NAMALWA (cell line): ENCODE data around the gene OLFM1.
"Not testable (repeated sequence)": the region's sequence is repeated elsewhere in the genome, so short reads cannot be mapped to it uniquely, and the experiment has no call there.

Source experiments
- DNase-seq: peaks from one replicate; pipeline ENCODE4 v3.0.0-alpha.2; 2015; ENCODE audit warnings: low spot score

OLFM1 gene

DNA sequence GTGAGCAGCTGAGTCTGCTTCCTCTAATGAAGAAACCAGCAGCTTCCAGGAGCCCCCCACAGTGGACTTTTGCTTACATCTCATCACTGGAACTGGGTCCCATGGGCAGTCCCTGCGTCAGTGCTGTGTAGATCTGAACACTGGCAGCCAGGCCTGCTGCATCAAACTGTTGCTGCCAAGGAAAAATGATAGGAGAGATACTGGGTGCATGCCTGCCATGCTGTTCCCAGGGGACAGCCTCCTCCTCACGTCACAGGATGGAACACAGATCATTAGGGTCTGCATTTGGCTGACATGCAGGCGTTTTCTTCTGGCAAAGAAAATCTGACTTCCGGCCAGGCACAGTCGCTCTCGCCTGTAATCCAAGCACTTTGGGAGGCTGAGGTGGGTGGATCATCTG is 67.9 kb downstream of the OLFM1 start:
- no peak for DNase-seq

- DNase-seq = peak; percentile 5
Observed at GRCh38 chr9:135156525-135157510, 69.3 kb downstream of the OLFM1 start.

- DNase-seq = no peak
Observed at GRCh38 chr9:135157856-135158563, 70.5 kb downstream of the OLFM1 start.

- DNase-seq = no peak
Observed at GRCh38 chr9:135158564-135158937, 71.1 kb downstream of the OLFM1 start.

DNA sequence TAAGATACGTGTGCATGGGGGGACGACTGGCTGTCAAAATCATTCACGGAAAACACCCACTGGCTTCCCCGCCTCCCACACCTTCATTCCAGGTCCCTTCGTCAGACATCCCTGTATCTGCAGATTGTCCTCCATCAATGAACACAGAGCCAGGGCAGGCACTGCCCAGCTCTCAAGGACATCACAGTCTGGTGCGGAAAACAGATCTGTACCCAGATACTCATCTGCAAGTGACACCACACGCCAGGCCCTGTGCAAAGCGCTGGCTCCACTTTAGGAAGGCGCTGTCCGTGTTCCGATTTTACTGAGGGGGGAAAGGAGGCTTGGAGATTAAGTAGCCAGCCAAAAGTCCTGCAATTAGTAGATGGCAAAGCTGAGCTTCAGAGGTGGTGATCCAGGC is 72.3 kb downstream of the OLFM1 start:
- DNase-seq = no peak

DNA sequence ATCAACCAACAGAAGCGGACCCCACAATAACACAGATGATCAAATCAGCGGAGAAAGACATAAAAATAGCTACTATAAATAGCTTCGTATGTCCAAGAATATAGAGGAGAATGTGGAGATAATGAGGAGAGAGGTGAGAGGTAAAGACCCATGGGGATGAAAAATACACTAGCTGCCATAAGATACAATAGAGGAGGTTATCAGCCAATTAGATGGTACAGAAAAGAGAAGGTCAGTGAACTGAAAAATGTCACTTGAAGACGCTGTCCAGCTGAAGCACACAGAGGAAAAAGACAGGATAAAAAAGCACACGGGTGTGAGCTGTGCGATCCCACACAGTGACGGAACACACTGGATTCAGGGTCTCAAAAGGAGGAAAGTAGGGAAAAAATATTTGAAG is 73.4 kb downstream of the OLFM1 start:
- no peak for DNase-seq

DNA sequence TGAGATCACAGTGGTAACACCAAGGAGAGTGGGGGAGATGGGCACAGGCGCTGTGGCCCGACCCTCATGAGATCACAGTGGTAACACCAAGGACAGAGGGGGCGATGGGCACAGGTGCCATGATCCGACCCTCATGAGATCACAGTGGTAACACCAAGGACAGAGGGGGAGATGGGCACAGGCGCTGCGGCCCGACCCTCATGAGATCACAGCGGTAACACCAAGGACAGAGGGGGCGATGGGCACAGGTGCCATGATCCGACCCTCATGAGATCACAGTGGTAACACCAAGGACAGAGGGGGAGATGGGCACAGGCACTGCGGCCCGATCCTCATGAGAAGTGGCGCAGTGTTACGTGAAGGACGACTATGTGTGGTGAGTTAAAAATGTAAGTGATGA is 75.1 kb downstream of the OLFM1 start:
- not testable (repeated sequence) for DNase-seq

- DNase-seq = no peak
Observed at GRCh38 chr9:135163023-135163780, 75.7 kb downstream of the OLFM1 start.

GRCh38 chr9:135164036-135164435 is 76.6 kb downstream of the OLFM1 start:
- DNase-seq = no peak

GRCh38 chr9:135165003-135165711 is 77.7 kb downstream of the OLFM1 start:
- no peak for DNase-seq

DNA sequence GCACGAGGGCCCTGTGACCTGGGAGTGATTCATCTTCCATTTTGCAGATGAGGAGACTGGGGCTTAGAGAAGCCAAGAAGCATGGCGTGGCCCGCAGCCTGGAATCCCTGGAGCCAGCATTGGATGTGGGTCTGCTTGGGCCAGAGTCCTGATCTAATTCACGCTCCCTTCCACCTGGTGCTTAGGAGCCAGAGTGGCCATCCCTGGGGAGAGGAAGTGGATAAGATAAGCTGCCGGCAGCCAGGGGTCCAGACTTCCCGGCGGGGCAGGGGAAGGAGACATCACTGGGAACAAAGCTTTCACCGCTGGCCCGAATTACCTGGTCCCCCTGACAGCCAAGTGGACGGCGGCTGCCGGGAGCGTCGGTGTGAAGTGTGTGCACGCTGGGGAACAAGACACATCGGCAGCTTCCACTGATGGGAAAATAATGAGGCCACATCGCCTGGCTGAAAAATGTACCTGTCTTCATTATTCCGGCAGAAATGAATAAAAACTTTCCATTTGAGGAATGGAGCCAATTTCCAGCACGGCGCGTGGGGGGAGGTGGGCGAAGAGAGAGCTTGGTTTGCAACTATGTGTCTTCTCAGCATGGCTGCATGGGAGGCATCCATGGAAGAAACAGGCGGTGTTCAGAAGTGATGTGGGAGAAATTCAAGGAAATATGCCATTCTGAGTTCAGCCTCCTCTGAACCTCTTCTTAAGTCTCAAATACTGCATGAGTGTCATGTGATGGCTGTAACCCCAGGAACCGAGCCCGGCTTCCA is 78.5 kb downstream of the OLFM1 start:
- no peak for DNase-seq

DNA sequence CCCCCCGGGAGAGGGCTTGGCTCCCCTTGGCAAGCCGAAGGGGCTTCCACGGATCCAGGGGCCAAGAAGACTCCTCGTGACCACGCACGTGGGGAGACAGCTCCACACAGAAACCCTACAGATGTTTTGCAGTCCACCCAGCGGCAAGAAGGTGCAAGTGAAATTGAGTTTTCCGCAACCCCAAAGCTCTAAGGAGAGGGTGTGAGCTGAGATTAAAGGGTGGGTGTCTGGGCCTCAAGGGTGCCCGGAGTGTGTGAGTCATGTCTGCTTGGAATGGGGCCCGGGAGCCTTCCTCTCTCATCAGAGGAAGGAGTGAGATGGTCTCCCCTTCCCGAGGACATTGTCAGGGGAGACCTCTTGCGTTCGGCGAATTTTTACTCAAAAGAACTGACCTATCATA is 79.1 kb downstream of the OLFM1 start:
- DNase-seq = no peak

DNA sequence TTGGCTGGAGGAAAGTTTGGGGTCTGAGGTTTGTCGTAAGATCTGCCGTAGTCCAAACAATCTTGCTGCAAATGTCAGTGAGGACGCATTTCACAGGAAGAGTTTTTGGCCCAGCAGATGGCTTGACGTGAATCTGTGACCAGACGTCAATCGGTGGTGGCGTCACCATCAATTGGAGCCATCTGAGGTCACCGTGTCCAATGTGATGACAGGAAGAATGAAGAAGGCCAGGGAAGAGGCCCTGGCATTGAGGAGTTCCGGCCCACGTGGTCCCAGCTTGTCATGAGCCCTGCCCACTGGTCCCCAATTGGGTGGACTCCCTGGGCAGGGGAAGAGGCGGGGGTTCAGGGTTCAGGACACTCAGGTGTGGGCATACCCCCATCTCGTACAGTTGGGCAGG is 79.9 kb downstream of the OLFM1 start:
- no peak for DNase-seq

DNA sequence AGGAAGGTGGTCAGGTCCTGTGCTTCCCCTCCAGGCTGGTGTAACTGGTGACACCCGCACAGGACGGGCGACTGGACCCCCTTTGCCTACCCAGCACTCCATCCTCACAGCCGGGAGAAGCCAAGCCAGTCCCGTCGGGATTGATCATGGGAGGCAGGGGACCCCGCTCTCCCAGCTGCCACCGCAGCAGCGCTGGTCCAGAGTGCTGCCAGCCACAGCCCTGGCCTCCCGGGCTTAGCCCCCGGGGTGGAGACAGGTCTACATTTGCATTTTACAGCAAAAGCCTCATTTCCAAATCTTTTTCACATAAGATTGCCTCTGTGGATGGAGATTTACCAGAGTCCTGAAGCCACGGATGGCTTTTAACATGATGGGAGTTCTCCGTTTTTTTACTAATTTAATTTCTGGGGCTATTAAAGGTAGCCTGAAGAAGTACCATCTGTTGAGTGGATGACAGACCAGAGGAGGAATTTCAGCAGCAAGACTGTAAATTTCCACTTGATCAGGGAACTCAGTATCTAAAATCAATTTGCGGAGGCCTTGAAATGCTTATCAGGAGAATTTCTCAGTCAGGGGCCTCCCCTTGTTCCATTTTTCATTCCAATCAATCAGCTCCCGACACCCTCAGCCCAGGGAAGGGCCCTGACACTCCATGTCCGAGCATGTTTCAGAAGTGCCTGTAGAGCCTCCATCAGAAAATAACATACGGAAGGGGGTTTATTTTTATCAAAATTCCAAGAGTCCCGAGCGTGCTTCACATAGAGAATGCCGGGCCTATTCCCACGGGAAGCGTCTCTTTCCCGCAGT is 80.6 kb downstream of the OLFM1 start:
- no peak for DNase-seq

GRCh38 chr9:135169709-135170226 is 82.3 kb downstream of the OLFM1 start:
- DNase-seq = no peak

DNA sequence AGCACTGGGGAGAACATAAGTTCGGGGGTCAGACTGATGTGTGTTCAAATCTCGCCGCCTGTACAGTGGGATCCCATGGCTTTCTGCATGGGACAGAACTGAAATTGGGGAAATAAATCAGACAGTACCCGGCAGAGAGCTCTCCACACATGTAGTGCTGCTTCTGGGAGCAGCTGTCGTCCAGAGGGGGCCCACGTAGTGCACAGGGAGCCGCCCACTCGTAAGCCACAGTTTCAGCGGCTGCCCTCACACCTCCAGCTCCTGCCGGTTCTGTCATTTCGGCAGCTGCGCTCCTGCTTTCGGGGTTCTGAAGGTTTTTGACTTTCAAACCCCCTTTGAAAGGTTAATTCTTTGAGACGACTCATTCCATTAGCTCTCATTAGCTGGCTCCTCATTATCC is 83.1 kb downstream of the OLFM1 start:
- no peak for DNase-seq
